GM12865 (cell line): ENCODE measurements around the gene SAMHD1.
"Not testable (repeated sequence)": the region's sequence is repeated elsewhere in the genome, so short reads cannot be mapped to it uniquely, and the experiment has no call there.

Experiments used
- DNase-seq: peaks from one replicate; pipeline ENCODE4 v3.0.0; 2010; ENCODE audit warnings: low read depth
- H3K4me3 ChIP-seq: 2 replicates; pipeline ENCODE4 v1.5.1; 2011; ENCODE audit warnings: mild to moderate bottlenecking, low read depth, low read length, control low read depth
- CTCF ChIP-seq: IDR thresholded peaks from 2 replicates; pipeline ENCODE4 v1.5.1; 2011; ENCODE audit warnings: low read length, control low read depth, low read depth, inconsistent platforms; ENCODE audit not compliant: insufficient read depth; ENCODE audit errors: missing control alignments

SAMHD1 gene

GRCh38 chr20:36950414-36951197 lies 902 bp downstream of the SAMHD1 start:
- peak overlapping the region; percentile 81 for H3K4me3 ChIP-seq
- TF ChIP-seq CTCF: no peak
- peak; percentile 48 for DNase-seq

- no peak for TF ChIP-seq CTCF
- no peak for DNase-seq
- no peak overlapping the region for H3K4me3 ChIP-seq
Observed at GRCh38 chr20:36941401-36941835, 10.1 kb downstream of the SAMHD1 start.

DNA sequence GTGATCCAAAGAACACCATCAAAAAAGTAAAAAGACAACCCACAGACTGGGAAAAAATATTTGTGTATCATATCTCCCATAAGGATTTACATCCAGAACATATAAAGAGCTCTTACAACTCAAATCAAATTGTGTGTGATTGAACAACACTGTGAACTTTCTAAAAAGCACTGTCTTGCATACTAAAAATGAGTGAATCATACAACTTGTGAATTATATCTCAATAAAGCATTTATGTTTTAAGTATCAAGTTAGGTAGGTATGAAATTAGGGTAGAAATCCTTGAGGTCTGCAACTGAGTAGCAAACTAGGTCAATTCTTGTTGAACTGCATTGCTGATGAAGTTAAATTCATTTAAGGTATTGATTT lies 14.1 kb downstream of the SAMHD1 start:
- no peak for DNase-seq
- TF ChIP-seq CTCF: no peak
- no peak overlapping the region for H3K4me3 ChIP-seq

DNA sequence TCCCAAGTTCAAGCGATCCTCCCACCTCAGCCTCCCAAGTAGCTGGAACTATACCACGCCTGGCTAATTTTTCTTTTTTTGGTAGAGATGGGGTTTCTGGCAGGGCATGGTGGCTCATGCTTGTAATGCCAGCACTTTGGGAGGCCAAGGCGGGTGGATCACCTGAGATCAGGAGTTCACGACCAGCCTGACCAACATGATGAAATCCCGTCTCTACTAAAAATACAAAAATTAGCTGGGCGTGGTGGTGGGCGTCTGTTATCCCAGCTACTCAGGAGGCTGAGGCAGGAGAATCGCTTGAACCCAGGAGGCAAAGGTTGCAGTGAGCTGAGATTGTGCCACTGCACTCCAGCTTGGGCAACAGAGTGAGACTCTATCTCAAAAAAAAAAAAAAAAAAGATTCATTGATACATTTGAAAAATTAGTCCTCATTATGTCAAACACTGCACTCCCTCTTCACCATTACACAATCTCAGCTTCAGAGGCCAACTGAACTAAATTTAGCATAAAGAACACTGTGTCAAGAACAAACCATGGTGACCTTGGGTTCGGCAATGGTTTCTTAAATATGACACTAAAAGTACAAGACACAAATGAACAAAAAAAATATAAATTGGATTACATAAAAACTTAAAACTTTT lies 14.6 kb downstream of the SAMHD1 start:
- H3K4me3 ChIP-seq, DNase-seq: not testable (repeated sequence)

DNA sequence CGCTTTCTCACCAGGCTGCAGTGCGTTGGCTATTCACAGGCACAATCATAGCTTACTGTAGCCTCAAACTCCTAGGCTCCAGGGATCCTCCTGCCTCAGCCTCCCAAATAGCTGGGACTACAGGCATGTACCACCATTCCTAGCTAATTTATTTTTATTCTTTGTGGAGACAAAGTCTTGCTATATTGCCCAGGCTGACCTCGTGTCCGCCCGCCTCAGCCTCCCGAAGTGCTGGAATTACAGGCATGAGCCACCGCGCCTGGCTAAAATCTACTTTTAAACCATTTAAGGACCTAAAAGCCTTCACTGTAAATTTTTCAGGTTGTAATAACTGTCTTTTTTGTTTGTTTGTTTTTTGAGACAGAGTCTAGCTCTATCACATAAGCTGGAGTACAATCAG lies 15.2 kb downstream of the SAMHD1 start:
- TF ChIP-seq CTCF: no peak
- no peak overlapping the region for H3K4me3 ChIP-seq
- no peak for DNase-seq

- not testable (repeated sequence) for H3K4me3 ChIP-seq, DNase-seq
Observed at GRCh38 chr20:36933571-36933970, 17.9 kb downstream of the SAMHD1 start.

DNA sequence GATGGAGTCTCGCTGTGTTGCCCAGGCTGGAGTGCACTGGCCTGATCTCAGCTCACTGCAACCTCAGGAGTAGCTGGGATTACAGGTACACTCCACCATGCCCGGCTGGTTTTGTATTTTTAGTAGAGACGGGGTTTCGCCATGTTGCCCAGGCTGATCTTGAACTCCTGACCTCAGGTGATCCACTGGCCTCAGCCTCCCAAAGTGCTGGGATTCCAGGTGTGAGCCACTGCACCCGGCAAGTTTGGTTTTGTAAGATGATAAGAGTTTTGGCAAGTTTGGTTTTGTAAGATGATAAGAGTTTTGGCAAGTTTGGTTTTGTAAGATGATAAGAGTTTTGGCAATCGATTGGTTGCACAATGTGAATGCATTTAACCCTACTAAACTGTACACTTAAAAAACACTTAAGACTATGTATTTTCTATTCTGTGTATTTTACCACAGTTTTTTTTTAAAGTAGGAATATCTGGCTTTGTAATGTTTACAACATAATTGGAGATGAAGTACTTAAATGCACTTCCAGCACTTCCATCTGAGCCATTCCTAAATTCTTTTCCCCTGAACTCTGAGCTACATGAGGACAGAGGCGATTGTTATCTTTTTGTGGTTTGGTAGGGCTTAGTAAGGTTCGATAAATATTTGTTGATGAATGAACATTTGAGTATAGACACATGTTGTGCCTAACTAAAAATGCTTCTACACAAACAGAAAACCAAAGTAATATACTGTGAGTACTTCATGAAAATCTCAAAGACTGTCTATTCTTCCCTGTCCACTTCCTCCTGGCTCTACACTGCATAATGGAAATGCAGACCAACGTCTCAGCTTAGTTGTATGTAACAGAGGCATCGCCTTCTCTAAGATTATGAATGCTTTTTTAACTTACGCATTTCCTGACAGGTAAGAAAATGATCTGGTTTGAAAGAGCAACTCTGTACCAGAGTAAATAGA lies 18.8 kb downstream of the SAMHD1 start:
- TF ChIP-seq CTCF: no peak
- H3K4me3 ChIP-seq: no peak overlapping the region
- DNase-seq: no peak

DNA sequence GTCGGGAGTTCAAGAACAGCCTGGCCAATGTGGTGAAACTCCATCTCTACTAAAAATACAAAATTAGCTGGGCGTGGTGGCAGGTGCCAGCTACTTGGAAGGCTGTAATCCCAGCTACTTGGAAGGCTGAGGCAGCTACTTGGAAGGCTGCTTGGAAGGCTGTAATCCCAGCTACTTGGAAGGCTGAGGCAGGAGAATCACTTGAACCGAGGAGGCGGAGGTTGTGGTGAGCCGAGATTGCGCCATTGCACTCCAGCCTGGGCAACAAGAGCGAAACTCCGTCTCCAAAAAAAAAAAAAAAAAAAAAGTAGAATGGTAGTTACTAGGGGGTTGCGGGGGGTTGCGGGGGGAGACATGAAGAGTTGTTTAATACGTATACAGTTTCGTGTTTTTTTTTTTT lies 19.4 kb downstream of the SAMHD1 start:
- not testable (repeated sequence) for DNase-seq, H3K4me3 ChIP-seq
